ENCODE measurements around the gene TNPO3.

TNPO3 gene

DNA sequence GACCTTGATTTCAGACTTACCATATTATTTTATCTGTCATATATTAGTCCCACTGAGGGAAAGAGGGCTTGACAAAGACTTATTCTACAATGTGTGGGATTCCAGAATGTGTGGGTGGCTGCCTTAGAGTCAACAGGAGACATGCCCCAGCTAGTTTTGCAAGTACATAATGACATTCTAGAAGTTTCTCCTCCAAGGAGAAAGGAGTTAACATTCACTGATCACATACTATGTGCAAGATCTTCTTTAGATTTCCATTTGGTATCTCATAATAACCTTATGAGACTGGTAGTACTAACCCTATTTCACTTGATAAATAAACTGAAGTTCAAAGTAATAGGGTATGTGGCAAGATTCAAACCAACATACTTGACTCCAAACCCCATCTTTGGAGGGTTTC is 92.0 kb downstream of the TNPO3 start:
- no peak overlapping the region for H3K4me3 ChIP-seq (ENCODE audit: low read depth, low read length)
- TF ChIP-seq, protein P1, sequence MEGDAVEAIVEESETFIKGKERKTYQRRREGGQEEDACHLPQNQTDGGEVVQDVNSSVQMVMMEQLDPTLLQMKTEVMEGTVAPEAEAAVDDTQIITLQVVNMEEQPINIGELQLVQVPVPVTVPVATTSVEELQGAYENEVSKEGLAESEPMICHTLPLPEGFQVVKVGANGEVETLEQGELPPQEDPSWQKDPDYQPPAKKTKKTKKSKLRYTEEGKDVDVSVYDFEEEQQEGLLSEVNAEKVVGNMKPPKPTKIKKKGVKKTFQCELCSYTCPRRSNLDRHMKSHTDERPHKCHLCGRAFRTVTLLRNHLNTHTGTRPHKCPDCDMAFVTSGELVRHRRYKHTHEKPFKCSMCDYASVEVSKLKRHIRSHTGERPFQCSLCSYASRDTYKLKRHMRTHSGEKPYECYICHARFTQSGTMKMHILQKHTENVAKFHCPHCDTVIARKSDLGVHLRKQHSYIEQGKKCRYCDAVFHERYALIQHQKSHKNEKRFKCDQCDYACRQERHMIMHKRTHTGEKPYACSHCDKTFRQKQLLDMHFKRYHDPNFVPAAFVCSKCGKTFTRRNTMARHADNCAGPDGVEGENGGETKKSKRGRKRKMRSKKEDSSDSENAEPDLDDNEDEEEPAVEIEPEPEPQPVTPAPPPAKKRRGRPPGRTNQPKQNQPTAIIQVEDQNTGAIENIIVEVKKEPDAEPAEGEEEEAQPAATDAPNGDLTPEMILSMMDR (IDR thresholded peaks at IDR 0.05; ENCODE audit: borderline replicate concordance, insufficient read depth, low read depth, low read length): no peak

DNA sequence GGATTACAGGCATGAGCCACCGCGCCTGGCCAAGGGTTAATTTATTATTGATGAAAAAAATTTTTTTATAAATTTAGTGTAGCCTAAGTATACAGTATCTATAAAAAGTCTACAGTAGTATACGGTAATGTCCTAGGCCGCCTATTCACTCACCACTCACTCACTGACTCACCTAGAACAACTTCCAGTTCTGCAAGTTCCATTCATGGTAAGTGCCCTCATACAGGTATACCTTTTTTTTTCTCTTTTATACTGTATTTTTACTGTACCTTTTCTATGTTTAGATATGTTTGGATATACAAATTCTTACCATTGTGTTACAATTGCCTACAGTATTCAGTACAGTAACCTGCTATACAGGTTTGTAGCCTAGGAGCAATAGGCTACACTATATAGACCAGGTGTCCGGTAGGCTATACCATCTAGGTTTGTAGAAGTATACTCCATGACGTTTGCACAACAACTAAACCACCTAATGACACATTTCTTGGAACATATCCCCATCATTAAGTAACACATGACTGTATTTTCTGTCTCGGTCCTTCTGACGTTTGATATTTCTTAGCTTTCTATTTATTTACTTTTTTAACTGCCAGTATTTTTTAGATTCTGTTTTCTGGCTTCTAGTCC is 93.8 kb downstream of the TNPO3 start:
- TF ChIP-seq, protein P1 (IDR thresholded peaks at IDR 0.05; ENCODE audit: borderline replicate concordance, insufficient read depth, low read depth, low read length): no peak
- no peak overlapping the region for H3K4me3 ChIP-seq (ENCODE audit: low read depth, low read length)

DNA sequence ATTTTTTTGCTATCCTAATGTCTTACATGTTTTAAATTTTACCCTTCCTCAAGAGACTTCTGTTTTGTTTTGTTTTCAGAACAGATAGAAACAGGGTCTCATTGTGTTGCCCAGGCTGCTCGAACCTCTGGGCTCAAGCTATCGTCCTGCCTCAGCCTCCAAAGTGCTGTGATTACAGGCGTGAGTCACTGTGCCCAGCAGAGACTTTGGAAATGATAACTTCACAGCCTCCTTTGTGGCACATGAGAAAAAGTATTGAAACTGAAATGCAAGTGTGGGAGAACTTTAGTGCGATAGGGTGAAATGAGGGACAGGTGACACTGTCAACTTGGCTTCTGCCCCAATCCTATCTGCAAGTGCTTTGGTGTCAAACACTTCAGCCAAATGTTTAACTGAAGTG is 95.6 kb downstream of the TNPO3 start:
- H3K4me3 ChIP-seq (ENCODE audit: low read depth, low read length): no peak overlapping the region
- TF ChIP-seq, protein P1 (IDR thresholded peaks at IDR 0.05; ENCODE audit: borderline replicate concordance, insufficient read depth, low read depth, low read length): no peak

DNA sequence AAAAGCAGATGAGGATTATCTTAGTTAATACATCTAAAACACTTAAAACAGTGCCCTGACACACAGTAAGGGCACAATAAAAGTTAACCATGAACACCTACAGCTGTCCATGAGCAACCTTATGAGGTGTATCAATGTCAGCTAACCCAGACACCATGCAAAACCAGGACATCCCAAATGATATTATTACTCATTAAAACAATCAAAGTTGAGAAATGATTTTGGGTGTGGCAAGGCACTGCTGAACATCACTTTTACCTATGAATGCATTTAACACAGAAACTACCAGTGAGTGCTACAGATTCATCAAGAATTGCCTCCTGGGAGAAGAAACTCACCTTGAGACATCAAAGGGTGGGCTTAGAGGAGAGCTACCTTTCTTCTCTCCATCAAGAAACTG is 98.9 kb downstream of the TNPO3 start:
- H3K4me3 ChIP-seq (ENCODE audit: low read depth, low read length): no peak overlapping the region

GRCh38 chr7:128954830-128955802 is 99.8 kb downstream of the TNPO3 start:
- no peak overlapping the region for H3K4me3 ChIP-seq (ENCODE audit: low read depth, low read length)
- TF ChIP-seq, protein P1 (IDR thresholded peaks at IDR 0.05; ENCODE audit: borderline replicate concordance, insufficient read depth, low read depth, low read length): peak; percentile 27; the same call in 1 of the 2 replicates

More for the DNA sequence above, 98.9 kb downstream of the TNPO3 start:
- TF ChIP-seq, protein P1 (IDR thresholded peaks at IDR 0.05; ENCODE audit: borderline replicate concordance, insufficient read depth, low read depth, low read length): no peak

- TF ChIP-seq, protein P1 (IDR thresholded peaks at IDR 0.05; ENCODE audit: borderline replicate concordance, insufficient read depth, low read depth, low read length): no peak
Measured at GRCh38 chr7:128954150-128954549, 100.8 kb downstream of the TNPO3 start.

More at GRCh38 chr7:128954150-128954549, 100.8 kb downstream of the TNPO3 start:
- H3K4me3 ChIP-seq (ENCODE audit: low read depth, low read length): no peak overlapping the region

Measured in GM12875 (cell line).